OCI-LY1 (cell line): ENCODE results near the gene SLC31A2.
"Not testable (repeated sequence)": the region's sequence is repeated elsewhere in the genome, so short reads cannot be mapped to it uniquely, and the experiment has no call there.

Experiments used
- H2AFZ ChIP-seq: fragments of 200-600 bp; sonication (generic), shearing (Covaris generic); 2 replicates; pipeline ENCODE4 v1.6.0; 2014; ENCODE audit warnings: antibody characterized with exemption, mild to moderate bottlenecking, low read length
- H3F3A ChIP-seq: fragments of 200-600 bp; sonication (generic), shearing (Covaris generic); 2 replicates; pipeline ENCODE4 v1.6.0; 2014; ENCODE audit warnings: mild to moderate bottlenecking, antibody characterized with exemption, low read length, moderate library complexity; ENCODE audit not compliant: insufficient read depth
- H3K27ac ChIP-seq: fragments of 200-600 bp; sonication (generic); 2 replicates; pipeline ENCODE4 v1.5.1; 2014; ENCODE audit warnings: low read length, mixed run types, mild to moderate bottlenecking, low read depth; ENCODE audit not compliant: poor library complexity, severe bottlenecking
- H3K27me3 ChIP-seq: fragments of 200-600 bp; sonication (generic); 2 replicates; pipeline ENCODE4 v1.6.0; 2014; ENCODE audit warnings: antibody characterized with exemption, mild to moderate bottlenecking, low read length, moderate library complexity; ENCODE audit not compliant: insufficient read depth
- H3K36me3 ChIP-seq: fragments of 200-600 bp; sonication (generic); 2 replicates; pipeline ENCODE4 v1.6.1; 2014; ENCODE audit warnings: mild to moderate bottlenecking, antibody characterized with exemption, low read length, moderate library complexity, mixed read lengths; ENCODE audit not compliant: insufficient read depth
- H3K4me1 ChIP-seq: fragments of 200-600 bp; sonication (generic); 2 replicates; pipeline ENCODE4 v1.5.1; 2014; ENCODE audit warnings: mild to moderate bottlenecking, low read length, moderate library complexity; ENCODE audit not compliant: insufficient read depth, severe bottlenecking
- H3K4me2 ChIP-seq: fragments of 200-600 bp; sonication (generic), shearing (Covaris generic); 2 replicates; pipeline ENCODE4 v1.6.1; 2014; ENCODE audit warnings: low read length
- H3K4me3 ChIP-seq: fragments of 200-600 bp; sonication (generic); 2 replicates; pipeline ENCODE4 v1.5.1; 2014; ENCODE audit warnings: low read length, low read depth, mild to moderate bottlenecking, mixed read lengths; ENCODE audit not compliant: poor library complexity, severe bottlenecking
- H3K79me2 ChIP-seq: fragments of 200-600 bp; shearing (Covaris generic); 2 replicates; pipeline ENCODE4 v1.6.1; 2016; ENCODE audit warnings: mixed run types, low read length, mixed read lengths; ENCODE audit not compliant: insufficient read depth
- H3K9ac ChIP-seq: fragments of 200-600 bp; sonication (generic), shearing (Covaris generic); 2 replicates; pipeline ENCODE4 v1.6.1; 2014; ENCODE audit warnings: mild to moderate bottlenecking, low read length, mixed read lengths
- H3K9me2 ChIP-seq: fragments of 200-600 bp; sonication (generic), shearing (Covaris generic); 2 replicates; pipeline ENCODE4 v1.6.1; 2014; ENCODE audit warnings: low read depth, mild to moderate bottlenecking, low read length, mixed read lengths
- H3K9me3 ChIP-seq: fragments of 200-600 bp; shearing (Covaris generic); 2 replicates; pipeline ENCODE4 v1.6.1; 2014; ENCODE audit warnings: low read length, mixed read lengths
- H4K20me1 ChIP-seq: fragments of 200-600 bp; sonication (generic), shearing (Covaris generic); 2 replicates; pipeline ENCODE4 v1.6.0; 2016; ENCODE audit warnings: mild to moderate bottlenecking, low read length; ENCODE audit not compliant: insufficient read depth
- CTCF ChIP-seq: fragments of 200-600 bp; sonication (generic), shearing (Covaris generic); IDR thresholded peaks from 2 replicates; pipeline ENCODE4 v1.5.1; 2017; ENCODE audit warnings: mild to moderate bottlenecking, antibody characterized with exemption, low read length, moderate library complexity, mixed read lengths
- EZH2 ChIP-seq: fragments of 200-600 bp; sonication (generic), shearing (Covaris generic); IDR thresholded peaks from 2 replicates; pipeline ENCODE4 v1.8.0; 2017; ENCODE audit warnings: borderline replicate concordance, mixed run types, mild to moderate bottlenecking, antibody characterized with exemption, low read length, moderate library complexity, mixed read lengths

The SLC31A2 gene

GRCh38 chr9:113150670-113151611 is at the start of gene SLC31A2:
Gene SLC31A2 (plus strand): TSS chr9:113151007. CDS start chr9:113151075, 68 bp downstream.
- TF ChIP-seq EZH2 (no peak), CTCF (peak; percentile 51; the same call in 1 of the 2 replicates)
- H3K36me3 ChIP-seq = no peaks in the 10 kb centered on the region
- H4K20me1 ChIP-seq = no peaks in the 10 kb centered on the region
- H3K4me2 ChIP-seq = peak within 1 kb of the TSS; percentile 66
- H2AFZ ChIP-seq = 0 out of 2 replicates have a peak within 1 kb of the TSS, but pooled peaks have one; percentile 23
- H3K9me2 ChIP-seq = no peaks in the 10 kb centered on the region
- no peak within 1 kb of the TSS for H3K27ac ChIP-seq
- peaks cover 8% of the 10 kb centered on the region for H3K4me1 ChIP-seq
- no peaks in the 10 kb centered on the region for H3K27me3 ChIP-seq
- peak within 1 kb of the TSS; percentile 72 for H3K4me3 ChIP-seq
- H3K9me3 ChIP-seq = no peaks in the 10 kb centered on the region
- no peaks in the 10 kb centered on the region for H3K79me2 ChIP-seq
- H3F3A ChIP-seq = no peaks in the 10 kb centered on the region
- peak within 1 kb of the TSS; percentile 64 for H3K9ac ChIP-seq

GRCh38 chr9:113105345-113105744 is 45.5 kb upstream of the SLC31A2 start:
- H3K4me3 ChIP-seq, H3K4me2 ChIP-seq, H3K79me2 ChIP-seq, H4K20me1 ChIP-seq, H3K27ac ChIP-seq, H2AFZ ChIP-seq, H3F3A ChIP-seq, H3K4me1 ChIP-seq, H3K9ac ChIP-seq, H3K9me2 ChIP-seq, H3K36me3 ChIP-seq, H3K9me3 ChIP-seq, H3K27me3 ChIP-seq: not testable (repeated sequence)

GRCh38 chr9:113111065-113111951 is 39.5 kb upstream of the SLC31A2 start:
- H3K4me2 ChIP-seq, H2AFZ ChIP-seq, H3K4me3 ChIP-seq, H3K9me2 ChIP-seq, H3K27ac ChIP-seq, H3K79me2 ChIP-seq, H3K9me3 ChIP-seq, H3F3A ChIP-seq, H3K27me3 ChIP-seq, H3K4me1 ChIP-seq, H3K9ac ChIP-seq, H3K36me3 ChIP-seq, H4K20me1 ChIP-seq: not testable (repeated sequence)

- H3F3A ChIP-seq, H3K4me1 ChIP-seq, H3K79me2 ChIP-seq, H2AFZ ChIP-seq, H4K20me1 ChIP-seq, H3K36me3 ChIP-seq, H3K9me3 ChIP-seq, H3K4me2 ChIP-seq, H3K27ac ChIP-seq, H3K27me3 ChIP-seq, H3K9me2 ChIP-seq, H3K9ac ChIP-seq, H3K4me3 ChIP-seq: not testable (repeated sequence)
- TF ChIP-seq CTCF = 0 out of 2 replicates have a peak, but pooled peaks have one; percentile 4
Observed at GRCh38 chr9:113112706-113113510, 37.9 kb upstream of the SLC31A2 start.

GRCh38 chr9:113118829-113119228 is 32.0 kb upstream of the SLC31A2 start:
- H3K4me2 ChIP-seq, H2AFZ ChIP-seq, H3K27me3 ChIP-seq, H3F3A ChIP-seq, H3K4me1 ChIP-seq, H3K9me2 ChIP-seq, H3K27ac ChIP-seq, H4K20me1 ChIP-seq, H3K79me2 ChIP-seq, H3K9ac ChIP-seq, H3K36me3 ChIP-seq, H3K9me3 ChIP-seq, H3K4me3 ChIP-seq: not testable (repeated sequence)
